ENCODE measurements around the gene TXNDC15. TPM values are rescaled to one million over a fixed set of nuclear protein-coding genes. Genes with fewer than 3 reads are reported as not detected.
"Not testable (repeated sequence)": the region's sequence is repeated elsewhere in the genome, so short reads cannot be mapped to it uniquely, and the experiment has no call there.

TXNDC15 gene
- total RNA-seq, 3 donors from 2014 or later, result 39.5 to 47.4 (median 40.1) TPM

DNA sequence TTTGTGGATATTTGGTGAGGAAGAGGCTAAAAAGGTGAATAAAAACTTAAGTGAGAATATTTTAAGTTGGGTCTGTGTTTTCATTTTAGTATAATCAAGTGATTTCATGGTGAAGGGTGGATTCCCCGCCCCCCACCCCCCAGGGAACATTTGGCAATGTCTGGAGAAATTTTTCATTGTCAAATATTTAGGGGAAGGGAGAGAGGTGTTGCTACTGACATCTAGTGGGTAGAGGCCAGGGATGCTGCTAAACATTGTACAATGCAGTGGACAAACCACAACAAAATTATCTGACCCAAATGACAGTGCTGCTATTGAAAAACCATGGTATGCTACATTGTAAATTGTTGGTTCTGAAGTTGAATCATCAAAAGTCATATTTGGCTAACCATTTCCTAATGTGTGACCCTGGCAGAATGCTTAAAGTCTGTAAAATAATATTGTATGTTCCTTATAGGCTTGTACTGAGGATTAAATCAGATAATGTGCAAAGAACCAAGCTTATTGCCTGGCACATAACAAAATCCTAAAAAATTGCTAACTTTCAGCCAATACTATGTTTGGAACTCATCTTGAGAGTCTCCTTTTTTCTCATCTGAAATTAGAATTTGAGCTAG is 22.8 kb upstream of the TXNDC15 start:
- H3K36me3 Mint-ChIP-seq (ENCODE audit: insufficient read depth), result peaks cover 19% of the 10 kb centered on the region
- peaks cover 34% of the 10 kb centered on the region for H3K4me1 Mint-ChIP-seq (ENCODE audit: low read depth)
- no peak for DNase-seq
- no peak overlapping the region for H3K4me3 Mint-ChIP-seq
- H3K27me3 Mint-ChIP-seq (ENCODE audit: low read depth), result no peaks in the 10 kb centered on the region
- no peaks in the 10 kb centered on the region for H3K9me3 Mint-ChIP-seq
- ATAC-seq, result no peak

DNA sequence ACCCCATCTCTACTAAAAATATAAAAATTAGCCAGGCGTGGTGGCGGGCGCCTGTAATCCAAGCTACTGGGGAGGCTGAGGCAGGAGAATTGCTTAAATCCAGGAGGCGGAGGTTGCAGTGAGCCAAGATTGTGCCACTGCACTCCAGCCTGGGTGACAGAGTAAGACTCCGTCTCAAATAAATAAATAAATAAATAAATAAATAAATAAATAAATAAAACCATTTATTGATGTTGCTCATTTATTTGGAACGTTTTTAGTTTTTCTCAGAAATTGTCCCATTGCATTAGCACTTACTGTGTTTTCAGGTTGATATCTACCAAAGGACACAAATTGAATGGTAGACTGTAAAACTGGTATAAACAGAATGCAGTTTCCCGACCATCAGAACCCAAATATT is 17.7 kb upstream of the TXNDC15 start:
- H3K4me1 Mint-ChIP-seq (ENCODE audit: low read depth); ATAC-seq; H3K4me3 Mint-ChIP-seq; H3K27me3 Mint-ChIP-seq (ENCODE audit: low read depth); DNase-seq; H3K9me3 Mint-ChIP-seq: not testable (repeated sequence)
- H3K36me3 Mint-ChIP-seq (ENCODE audit: insufficient read depth), result peaks cover 22% of the 10 kb centered on the region

DNA sequence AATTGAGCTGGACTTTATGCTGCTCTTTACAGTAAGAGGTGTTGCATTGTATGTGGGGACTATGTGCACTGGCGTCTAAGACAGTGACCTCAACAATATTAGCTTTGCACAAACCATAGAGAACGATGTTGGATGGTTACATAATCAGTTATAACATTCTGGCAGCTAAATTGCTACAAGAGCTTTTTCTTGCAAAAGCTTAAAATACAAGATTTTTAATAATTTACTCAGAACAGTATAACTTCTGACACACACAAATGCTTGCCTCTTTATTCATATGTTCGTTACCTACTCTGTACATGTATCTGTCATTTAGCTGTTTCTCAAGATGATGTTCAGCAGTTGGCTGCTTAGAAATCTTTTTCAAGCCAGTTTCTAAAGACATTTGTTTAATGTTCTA is 16.8 kb upstream of the TXNDC15 start:
- Mint-ChIP-seq H3K27me3 (ENCODE audit: low read depth) (no peaks in the 10 kb centered on the region), H3K9me3 (no peaks in the 10 kb centered on the region), H3K4me3 (no peak overlapping the region), H3K36me3 (ENCODE audit: insufficient read depth) (peaks cover 20% of the 10 kb centered on the region), H3K4me1 (ENCODE audit: low read depth) (peaks cover 7% of the 10 kb centered on the region)
- DNase-seq (no peak), ATAC-seq (no peak)

DNA sequence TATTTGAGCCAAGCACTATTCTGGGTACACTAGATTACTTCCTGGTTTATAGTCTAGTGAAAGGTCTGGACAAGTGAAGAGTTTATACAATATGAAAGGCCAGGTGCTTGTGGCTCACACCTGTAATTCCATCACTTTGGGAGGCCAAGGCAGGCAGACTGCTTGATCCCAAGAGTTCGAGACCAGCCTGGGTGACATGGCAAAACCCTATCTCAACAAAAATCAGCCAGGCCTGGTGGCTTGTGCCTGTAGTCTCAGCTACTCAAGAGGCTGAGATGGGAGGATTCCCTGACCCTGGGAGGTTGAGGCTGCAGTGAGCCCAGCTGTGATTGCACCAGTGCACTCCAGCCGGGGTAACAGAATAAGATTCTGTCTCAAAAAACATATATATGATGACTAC is 9.5 kb upstream of the TXNDC15 start:
- Mint-ChIP-seq H3K36me3 (ENCODE audit: insufficient read depth) (no peaks in the 10 kb centered on the region), H3K4me3 (no peak overlapping the region), H3K4me1 (ENCODE audit: low read depth) (no peaks in the 10 kb centered on the region), H3K27me3 (ENCODE audit: low read depth) (no peaks in the 10 kb centered on the region), H3K9me3 (no peaks in the 10 kb centered on the region)
- ATAC-seq (no peak), DNase-seq (no peak)

DNA sequence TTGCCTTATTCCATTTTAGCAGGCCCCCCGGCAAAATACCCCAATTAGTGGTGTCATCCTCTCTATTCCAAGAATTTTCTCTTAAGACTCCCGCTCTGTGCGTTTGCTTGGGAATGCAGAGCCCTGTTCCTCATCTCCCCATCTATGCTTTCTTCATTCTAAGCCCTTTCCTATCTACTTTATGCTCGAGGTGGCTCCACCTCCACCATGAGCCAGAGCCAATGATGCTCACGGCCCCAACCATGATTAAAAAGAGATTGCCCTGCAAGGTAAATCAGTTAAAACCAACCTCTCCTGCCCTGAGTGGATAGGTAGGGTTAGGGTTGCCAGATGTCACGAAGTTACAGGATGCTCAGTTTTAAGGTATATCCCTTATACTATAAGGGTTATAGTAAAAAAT is 677 bp upstream of the TXNDC15 start:
- ATAC-seq, result no peak
- no peak for DNase-seq
- peaks cover 34% of the 10 kb centered on the region for H3K4me1 Mint-ChIP-seq (ENCODE audit: low read depth)
- H3K36me3 Mint-ChIP-seq (ENCODE audit: insufficient read depth), result peaks cover 13% of the 10 kb centered on the region
- no peaks in the 10 kb centered on the region for H3K27me3 Mint-ChIP-seq (ENCODE audit: low read depth)
- no peaks in the 10 kb centered on the region for H3K9me3 Mint-ChIP-seq
- H3K4me3 Mint-ChIP-seq, result peak overlapping the region; percentile 96

DNA sequence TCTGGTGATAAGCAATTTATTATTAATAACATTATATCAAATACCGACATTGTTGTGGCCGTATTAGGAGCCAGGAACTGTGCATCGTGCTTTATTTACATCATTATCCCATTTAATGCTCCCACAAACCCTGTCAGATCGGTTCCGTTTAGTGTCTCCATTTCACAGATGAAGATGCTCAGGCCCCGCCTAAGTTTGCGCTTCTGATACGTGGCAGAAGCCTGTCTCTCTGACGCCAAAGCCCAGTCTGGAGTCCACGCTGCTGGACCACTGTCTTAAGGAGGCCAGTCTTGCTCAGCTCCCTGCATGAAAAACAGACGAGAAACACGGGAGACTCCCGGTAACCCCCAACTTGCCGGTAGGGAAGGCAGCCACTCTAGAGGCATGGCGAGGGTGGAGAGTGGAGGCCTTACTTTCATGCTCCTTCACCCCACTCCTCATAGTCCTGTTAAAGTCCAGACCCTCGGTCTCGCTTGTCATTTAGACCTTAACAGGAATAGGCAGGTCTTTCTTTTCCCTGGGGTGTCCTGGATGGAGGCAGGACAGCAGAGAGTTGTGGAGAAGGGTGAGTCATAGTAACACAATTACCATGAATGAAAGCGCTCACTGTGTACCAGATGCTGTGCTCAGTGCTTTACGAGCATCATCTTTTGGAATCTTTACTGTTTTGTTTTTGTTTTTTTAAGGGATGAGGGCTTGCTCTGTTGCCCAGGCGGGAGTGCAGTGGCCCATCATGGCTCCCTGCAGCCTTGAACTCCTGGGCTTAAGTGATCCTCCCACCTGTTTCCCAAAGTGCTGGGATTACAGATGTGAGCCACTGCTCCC is 872 bp downstream of the TXNDC15 start:
- peak overlapping the region; percentile 96 for H3K4me3 Mint-ChIP-seq
- ATAC-seq (peak; percentile 61 to 63), DNase-seq (peak; percentile 9)
- H3K4me1 Mint-ChIP-seq (ENCODE audit: low read depth), result peaks cover 42% of the 10 kb centered on the region
- H3K27me3 Mint-ChIP-seq (ENCODE audit: low read depth), result no peaks in the 10 kb centered on the region
- no peaks in the 10 kb centered on the region for H3K9me3 Mint-ChIP-seq
- peaks cover 13% of the 10 kb centered on the region for H3K36me3 Mint-ChIP-seq (ENCODE audit: insufficient read depth)

DNA sequence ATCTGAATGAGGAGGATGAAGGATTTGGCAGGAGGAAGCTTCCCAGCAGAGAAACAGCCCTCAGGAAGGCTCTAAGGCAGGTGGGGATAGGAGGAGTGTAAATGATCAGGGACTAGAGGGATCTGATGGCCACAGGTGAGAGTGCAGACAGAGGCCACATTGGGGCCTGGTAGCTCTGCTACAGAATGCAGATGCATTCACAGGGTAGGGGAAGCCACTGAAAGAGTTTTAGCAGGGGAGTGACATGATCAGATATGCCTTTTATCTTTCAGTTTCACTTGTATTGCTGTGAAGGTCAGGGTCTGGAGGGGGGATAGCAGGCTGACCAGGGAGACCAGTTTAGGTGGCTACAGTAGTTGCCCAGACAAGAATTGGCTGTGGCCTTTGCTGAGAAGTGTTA is 3.0 kb downstream of the TXNDC15 start:
- H3K36me3 Mint-ChIP-seq (ENCODE audit: insufficient read depth), result peaks cover 15% of the 10 kb centered on the region
- no peak for DNase-seq
- no peak for ATAC-seq
- no peaks in the 10 kb centered on the region for H3K9me3 Mint-ChIP-seq
- peaks cover 47% of the 10 kb centered on the region for H3K4me1 Mint-ChIP-seq (ENCODE audit: low read depth)
- no peaks in the 10 kb centered on the region for H3K27me3 Mint-ChIP-seq (ENCODE audit: low read depth)
- H3K4me3 Mint-ChIP-seq, result no peak overlapping the region

GRCh38 chr5:134878403-134878802 is 4.2 kb downstream of the TXNDC15 start:
- Mint-ChIP-seq H3K9me3 (no peaks in the 10 kb centered on the region), H3K4me1 (ENCODE audit: low read depth) (peaks cover 45% of the 10 kb centered on the region), H3K4me3 (no peak overlapping the region), H3K27me3 (ENCODE audit: low read depth) (no peaks in the 10 kb centered on the region), H3K36me3 (ENCODE audit: insufficient read depth) (peaks cover 15% of the 10 kb centered on the region)
- ATAC-seq, result no peak
- DNase-seq, result no peak

- no peaks in the 10 kb centered on the region for H3K9me3 Mint-ChIP-seq
- H3K27me3 Mint-ChIP-seq (ENCODE audit: low read depth), result no peaks in the 10 kb centered on the region
- DNase-seq (no peak), ATAC-seq (no peak)
- H3K4me3 Mint-ChIP-seq, result no peak overlapping the region
- H3K36me3 Mint-ChIP-seq (ENCODE audit: insufficient read depth), result peaks cover 15% of the 10 kb centered on the region
- H3K4me1 Mint-ChIP-seq (ENCODE audit: low read depth), result peaks cover 42% of the 10 kb centered on the region
These were observed 5.3 kb downstream of the TXNDC15 start for GRCh38 chr5:134879456-134879855.

- peaks cover 15% of the 10 kb centered on the region for H3K36me3 Mint-ChIP-seq (ENCODE audit: insufficient read depth)
- H3K9me3 Mint-ChIP-seq; ATAC-seq; H3K27me3 Mint-ChIP-seq (ENCODE audit: low read depth); H3K4me3 Mint-ChIP-seq; DNase-seq: not testable (repeated sequence)
- peaks cover 38% of the 10 kb centered on the region for H3K4me1 Mint-ChIP-seq (ENCODE audit: low read depth)
These were observed 6.8 kb downstream of the TXNDC15 start for GRCh38 chr5:134880937-134881336.

- H3K4me3 Mint-ChIP-seq; H3K9me3 Mint-ChIP-seq; DNase-seq; ATAC-seq; H3K36me3 Mint-ChIP-seq (ENCODE audit: insufficient read depth); H3K27me3 Mint-ChIP-seq (ENCODE audit: low read depth): not testable (repeated sequence)
- H3K4me1 Mint-ChIP-seq (ENCODE audit: low read depth), result peaks cover 30% of the 10 kb centered on the region
These were observed 7.5 kb downstream of the TXNDC15 start for GRCh38 chr5:134881711-134882110.

DNA sequence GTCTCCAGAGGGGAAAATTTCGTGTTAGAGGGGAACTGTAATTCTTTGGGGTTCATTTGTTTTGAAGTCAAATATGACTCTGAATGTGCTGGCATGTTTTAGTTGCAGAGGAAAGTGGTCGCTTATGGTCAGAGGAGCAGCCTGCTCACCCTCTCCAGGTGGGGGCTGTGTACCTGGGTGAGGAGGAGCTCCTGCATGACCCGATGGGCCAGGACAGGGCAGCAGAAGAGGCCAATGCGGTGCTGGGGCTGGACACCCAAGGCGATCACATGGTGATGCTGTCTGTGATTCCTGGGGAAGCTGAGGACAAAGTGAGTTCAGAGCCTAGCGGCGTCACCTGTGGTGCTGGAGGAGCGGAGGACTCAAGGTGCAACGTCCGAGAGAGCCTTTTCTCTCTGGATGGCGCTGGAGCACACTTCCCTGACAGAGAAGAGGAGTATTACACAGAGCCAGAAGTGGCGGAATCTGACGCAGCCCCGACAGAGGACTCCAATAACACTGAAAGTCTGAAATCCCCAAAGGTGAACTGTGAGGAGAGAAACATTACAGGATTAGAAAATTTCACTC is 13.5 kb downstream of the TXNDC15 start:
- no peaks in the 10 kb centered on the region for H3K27me3 Mint-ChIP-seq (ENCODE audit: low read depth)
- H3K36me3 Mint-ChIP-seq (ENCODE audit: insufficient read depth), result peaks cover 24% of the 10 kb centered on the region
- no peak for DNase-seq
- H3K4me3 Mint-ChIP-seq, result no peak overlapping the region
- H3K4me1 Mint-ChIP-seq (ENCODE audit: low read depth), result peaks cover 8% of the 10 kb centered on the region
- no peak for ATAC-seq
- H3K9me3 Mint-ChIP-seq, result no peaks in the 10 kb centered on the region

DNA sequence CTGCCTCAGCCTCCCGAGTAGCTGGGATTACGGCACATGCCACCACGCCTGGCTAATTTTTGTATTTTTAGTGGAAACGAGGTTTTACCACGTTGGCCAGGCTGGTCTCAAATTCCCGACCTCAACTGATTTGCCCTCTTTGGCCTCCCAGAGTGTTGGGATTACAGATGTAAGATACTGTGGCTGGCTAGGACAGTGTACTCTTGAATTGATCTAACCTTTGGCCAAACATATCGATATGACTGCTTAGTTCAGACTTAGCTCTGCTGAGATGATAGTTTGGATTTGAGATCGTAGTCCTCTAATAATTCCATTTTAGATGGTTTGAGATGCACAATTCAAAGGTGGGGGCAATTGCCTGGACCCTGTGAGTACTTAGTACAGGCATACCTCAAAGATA is 15.2 kb downstream of the TXNDC15 start:
- H3K9me3 Mint-ChIP-seq, result no peaks in the 10 kb centered on the region
- H3K4me1 Mint-ChIP-seq (ENCODE audit: low read depth), result peaks cover 8% of the 10 kb centered on the region
- H3K27me3 Mint-ChIP-seq (ENCODE audit: low read depth), result no peaks in the 10 kb centered on the region
- H3K36me3 Mint-ChIP-seq (ENCODE audit: insufficient read depth), result peaks cover 26% of the 10 kb centered on the region
- no peak overlapping the region for H3K4me3 Mint-ChIP-seq
- DNase-seq (no peak), ATAC-seq (no peak)

DNA sequence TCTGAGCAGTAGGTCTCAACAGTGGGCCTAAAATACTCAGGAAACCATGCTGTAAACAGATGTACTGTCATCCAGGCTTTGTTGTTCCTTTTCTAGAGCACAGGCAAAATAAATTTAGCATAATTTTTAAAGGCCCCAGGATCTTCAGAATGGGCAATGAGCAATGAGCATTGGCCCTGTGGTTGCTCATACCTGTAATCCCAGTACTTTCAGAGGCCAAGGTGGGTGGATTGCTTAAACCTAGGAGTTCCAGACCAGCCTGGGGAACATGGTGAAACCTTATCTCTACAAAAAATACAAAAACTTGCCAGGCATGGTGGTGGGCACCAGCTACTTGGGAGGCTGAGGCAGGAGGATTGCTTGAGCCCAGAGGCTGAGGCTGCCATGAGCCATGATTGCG is 17.3 kb downstream of the TXNDC15 start:
- peaks cover 26% of the 10 kb centered on the region for H3K36me3 Mint-ChIP-seq (ENCODE audit: insufficient read depth)
- H3K9me3 Mint-ChIP-seq, result no peaks in the 10 kb centered on the region
- no peak overlapping the region for H3K4me3 Mint-ChIP-seq
- no peaks in the 10 kb centered on the region for H3K27me3 Mint-ChIP-seq (ENCODE audit: low read depth)
- DNase-seq, result no peak
- peaks cover 3% of the 10 kb centered on the region for H3K4me1 Mint-ChIP-seq (ENCODE audit: low read depth)
- ATAC-seq, result no peak

DNA sequence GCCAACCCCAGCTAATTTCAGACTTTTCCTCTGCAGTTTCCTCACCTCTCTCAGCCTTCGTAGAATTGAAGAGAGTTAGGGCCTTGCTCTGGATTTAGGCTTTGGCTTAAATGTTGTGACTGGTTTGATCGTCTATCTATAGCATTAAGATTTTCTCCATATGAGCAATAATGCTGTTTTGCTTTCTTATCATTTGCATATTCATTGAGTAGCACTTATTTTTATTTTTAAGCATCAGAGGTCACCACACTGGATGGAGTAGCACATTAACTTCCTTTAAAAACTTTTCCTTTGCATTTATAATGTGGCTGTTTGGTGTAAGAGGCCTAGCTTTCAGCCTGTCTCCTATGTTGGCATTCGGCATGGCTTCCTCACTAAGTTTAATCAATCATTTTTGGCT is 18.1 kb downstream of the TXNDC15 start:
- ATAC-seq (no peak), DNase-seq (no peak)
- Mint-ChIP-seq H3K27me3 (ENCODE audit: low read depth) (no peaks in the 10 kb centered on the region), H3K9me3 (no peaks in the 10 kb centered on the region), H3K36me3 (ENCODE audit: insufficient read depth) (peaks cover 26% of the 10 kb centered on the region), H3K4me1 (ENCODE audit: low read depth) (peaks cover 3% of the 10 kb centered on the region), H3K4me3 (no peak overlapping the region)
